ENCODE data around the gene RPL41.
A peak's percentile ranks its signal among the peaks of the same experiment; 100 is the strongest.

DNA sequence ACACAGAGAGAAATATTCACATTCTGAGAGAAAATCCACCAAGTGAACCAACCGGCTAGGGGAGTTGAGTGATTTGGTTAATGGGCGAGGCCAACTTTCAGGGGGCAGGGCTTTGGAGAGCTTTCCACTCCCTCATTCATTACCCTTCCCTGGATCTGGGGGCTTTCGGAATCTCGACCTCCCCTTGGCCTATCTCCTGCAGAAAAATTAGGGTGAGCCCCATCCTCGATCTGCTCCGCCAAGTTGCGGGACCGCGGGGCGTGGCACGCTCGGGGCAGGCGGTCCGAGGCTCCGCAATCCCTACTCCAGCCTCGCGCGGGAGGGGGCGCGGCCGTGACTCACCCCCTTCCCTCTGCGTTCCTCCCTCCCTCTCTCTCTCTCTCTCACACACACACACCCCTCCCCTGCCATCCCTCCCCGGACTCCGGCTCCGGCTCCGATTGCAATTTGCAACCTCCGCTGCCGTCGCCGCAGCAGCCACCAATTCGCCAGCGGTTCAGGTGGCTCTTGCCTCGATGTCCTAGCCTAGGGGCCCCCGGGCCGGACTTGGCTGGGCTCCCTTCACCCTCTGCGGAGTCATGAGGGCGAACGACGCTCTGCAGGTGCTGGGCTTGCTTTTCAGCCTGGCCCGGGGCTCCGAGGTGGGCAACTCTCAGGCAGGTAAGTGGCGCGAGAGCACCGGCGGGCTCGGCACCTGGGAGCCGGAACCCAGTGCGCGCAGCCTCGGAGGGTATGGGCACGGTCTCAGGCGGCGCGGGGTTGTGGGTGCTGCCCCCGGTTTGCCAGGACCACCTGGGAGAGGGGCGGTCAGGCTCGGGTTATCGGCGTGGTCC lies 36.5 kb upstream of the RPL41 start, which contains the start of gene ERBB3:
- TF ChIP-seq, protein P1, sequence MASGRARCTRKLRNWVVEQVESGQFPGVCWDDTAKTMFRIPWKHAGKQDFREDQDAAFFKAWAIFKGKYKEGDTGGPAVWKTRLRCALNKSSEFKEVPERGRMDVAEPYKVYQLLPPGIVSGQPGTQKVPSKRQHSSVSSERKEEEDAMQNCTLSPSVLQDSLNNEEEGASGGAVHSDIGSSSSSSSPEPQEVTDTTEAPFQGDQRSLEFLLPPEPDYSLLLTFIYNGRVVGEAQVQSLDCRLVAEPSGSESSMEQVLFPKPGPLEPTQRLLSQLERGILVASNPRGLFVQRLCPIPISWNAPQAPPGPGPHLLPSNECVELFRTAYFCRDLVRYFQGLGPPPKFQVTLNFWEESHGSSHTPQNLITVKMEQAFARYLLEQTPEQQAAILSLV (tag; IDR thresholded peaks at IDR 0.05), result no peak
- TF ChIP-seq EP300 (IDR thresholded peaks at IDR 0.05; ENCODE audit: low read length) (no peak; the same call in 1 of the 2 replicates), FOXM1 (IDR thresholded peaks at IDR 0.05; ENCODE audit: low read depth) (no peak), FOXM1 (CRISPR knock-in tag; IDR thresholded peaks at IDR 0.05; ENCODE audit: low read depth) (no peak), POLR2AphosphoS5 (IDR thresholded peaks at IDR 0.05; ENCODE audit: control insufficient read depth, insufficient read depth, low read depth, low read length) (no peak), ZNF431 (CRISPR knock-in tag; IDR thresholded peaks at IDR 0.05) (no peak; the same call in 1 of the 2 replicates), REST (IDR thresholded peaks at IDR 0.05; ENCODE audit: borderline replicate concordance) (no peak), REST (CRISPR knock-in tag; IDR thresholded peaks at IDR 0.05; ENCODE audit: low read depth) (no peak), CTBP1 (IDR thresholded peaks at IDR 0.05; ENCODE audit: borderline replicate concordance) (peak; percentile 87; the same call in 1 of the 2 replicates), DPF2 (IDR thresholded peaks at IDR 0.05) (peak; percentile 92), ZBTB33 (CRISPR knock-in tag; IDR thresholded peaks at IDR 0.05) (peak; percentile 74)
- TF ChIP-seq, protein P2, sequence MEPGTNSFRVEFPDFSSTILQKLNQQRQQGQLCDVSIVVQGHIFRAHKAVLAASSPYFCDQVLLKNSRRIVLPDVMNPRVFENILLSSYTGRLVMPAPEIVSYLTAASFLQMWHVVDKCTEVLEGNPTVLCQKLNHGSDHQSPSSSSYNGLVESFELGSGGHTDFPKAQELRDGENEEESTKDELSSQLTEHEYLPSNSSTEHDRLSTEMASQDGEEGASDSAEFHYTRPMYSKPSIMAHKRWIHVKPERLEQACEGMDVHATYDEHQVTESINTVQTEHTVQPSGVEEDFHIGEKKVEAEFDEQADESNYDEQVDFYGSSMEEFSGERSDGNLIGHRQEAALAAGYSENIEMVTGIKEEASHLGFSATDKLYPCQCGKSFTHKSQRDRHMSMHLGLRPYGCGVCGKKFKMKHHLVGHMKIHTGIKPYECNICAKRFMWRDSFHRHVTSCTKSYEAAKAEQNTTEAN (CRISPR knock-in tag; IDR thresholded peaks at IDR 0.05), result 0 out of 2 replicates have a peak, but pooled peaks have one; percentile 83

Data from K562 (cell line).